Measurements from ENCODE around the gene CHODL. TPM values are rescaled to one million over a fixed set of nuclear protein-coding genes. Genes with fewer than 3 reads are reported as not detected.

CHODL gene
- total RNA-seq, 1 experiment from 2014 or later = 0.16 TPM

DNA sequence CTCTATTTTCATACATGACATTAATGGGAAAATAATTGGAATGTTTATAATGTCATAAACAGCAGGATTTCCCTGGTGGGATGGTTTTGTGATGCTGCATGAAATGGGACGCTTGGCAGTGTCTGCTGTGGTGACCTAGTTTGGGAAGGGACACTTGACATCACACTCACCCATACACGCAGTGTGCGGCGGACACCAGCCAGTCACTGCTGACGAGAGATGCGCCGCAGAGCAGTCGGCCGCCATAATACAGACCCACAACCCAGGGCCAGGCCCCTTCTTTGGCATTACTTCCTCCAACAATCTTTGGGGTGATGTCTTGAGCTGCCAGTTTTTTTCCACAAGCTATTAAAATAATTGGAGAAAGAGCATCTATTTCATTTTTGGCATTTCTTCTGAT is 49.5 kb downstream of the CHODL start:
- Mint-ChIP-seq H3K4me3 (ENCODE audit: unreplicated experiment) (no peak overlapping the region), H3K27me3 (ENCODE audit: insufficient read depth, unreplicated experiment) (peaks cover 4% of the 10 kb centered on the region), H3K4me1 (ENCODE audit: low read depth, unreplicated experiment) (no peaks in the 10 kb centered on the region), H3K9me3 (ENCODE audit: unreplicated experiment) (no peaks in the 10 kb centered on the region), H3K36me3 (ENCODE audit: insufficient read depth, unreplicated experiment) (no peaks in the 10 kb centered on the region), H3K27ac (ENCODE audit: unreplicated experiment) (no peak overlapping the region)
- 0 out of 2 replicates have a peak, but pooled peaks cover 7% of the 10 kb centered on the region for H3K4me1 ChIP-seq
- H3K9me3 ChIP-seq = no peaks in the 10 kb centered on the region
- no peak for DNase-seq
- BruUV-seq (replicated peaks) = no TSS peak
- no peaks in the 10 kb centered on the region for H3K36me3 ChIP-seq (ENCODE audit: control insufficient read depth, insufficient read depth, low read length)
- TF ChIP-seq, protein P1, sequence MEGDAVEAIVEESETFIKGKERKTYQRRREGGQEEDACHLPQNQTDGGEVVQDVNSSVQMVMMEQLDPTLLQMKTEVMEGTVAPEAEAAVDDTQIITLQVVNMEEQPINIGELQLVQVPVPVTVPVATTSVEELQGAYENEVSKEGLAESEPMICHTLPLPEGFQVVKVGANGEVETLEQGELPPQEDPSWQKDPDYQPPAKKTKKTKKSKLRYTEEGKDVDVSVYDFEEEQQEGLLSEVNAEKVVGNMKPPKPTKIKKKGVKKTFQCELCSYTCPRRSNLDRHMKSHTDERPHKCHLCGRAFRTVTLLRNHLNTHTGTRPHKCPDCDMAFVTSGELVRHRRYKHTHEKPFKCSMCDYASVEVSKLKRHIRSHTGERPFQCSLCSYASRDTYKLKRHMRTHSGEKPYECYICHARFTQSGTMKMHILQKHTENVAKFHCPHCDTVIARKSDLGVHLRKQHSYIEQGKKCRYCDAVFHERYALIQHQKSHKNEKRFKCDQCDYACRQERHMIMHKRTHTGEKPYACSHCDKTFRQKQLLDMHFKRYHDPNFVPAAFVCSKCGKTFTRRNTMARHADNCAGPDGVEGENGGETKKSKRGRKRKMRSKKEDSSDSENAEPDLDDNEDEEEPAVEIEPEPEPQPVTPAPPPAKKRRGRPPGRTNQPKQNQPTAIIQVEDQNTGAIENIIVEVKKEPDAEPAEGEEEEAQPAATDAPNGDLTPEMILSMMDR (IDR thresholded peaks at IDR 0.05; ENCODE audit: insufficient read depth in 1 of 2, low read depth in 1 of 2, low read length in 1 of 2, severe bottlenecking in 1 of 2, unreplicated experiment in 1 of 2) = no peak
- H3K27me3 ChIP-seq (replicated peaks; ENCODE audit: control insufficient read depth, insufficient read depth, low read length) = no peaks in the 10 kb centered on the region
- POLR2A ChIA-PET = no interaction called here
- CTCF ChIA-PET = no interaction called here
- intact Hi-C loops (cut with micrococcal nuclease; ENCODE audit: unreplicated experiment) = loop anchor here (10.0 kb wide), 1 partner anchor 201 kb away; no protein-coding TSS in a partner anchor
- no peak overlapping the region for H3K4me3 ChIP-seq (ENCODE audit: low read depth, low read length)

DNA sequence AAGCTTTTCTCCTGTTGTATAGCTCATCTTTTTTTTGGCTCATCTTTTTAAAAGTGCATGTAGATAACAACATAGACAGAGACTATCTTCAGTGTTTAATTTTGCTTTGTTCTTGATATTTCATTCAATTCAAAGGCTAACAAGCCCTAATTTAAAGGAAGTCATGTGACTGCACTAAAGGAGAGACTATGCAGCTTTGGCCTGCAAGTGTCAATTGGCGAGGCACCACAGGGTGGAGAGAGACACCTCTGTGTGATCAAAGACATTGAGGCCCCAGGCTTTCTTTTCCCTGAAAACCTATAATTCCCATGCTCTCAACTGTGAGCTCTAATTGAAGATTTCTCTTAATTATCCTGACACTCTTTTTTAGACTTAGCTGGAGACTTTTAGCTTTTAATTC is 53.6 kb downstream of the CHODL start:
- Mint-ChIP-seq H3K9me3 (ENCODE audit: unreplicated experiment) (no peaks in the 10 kb centered on the region), H3K27me3 (ENCODE audit: insufficient read depth, unreplicated experiment) (peaks cover 14% of the 10 kb centered on the region), H3K36me3 (ENCODE audit: insufficient read depth, unreplicated experiment) (no peaks in the 10 kb centered on the region), H3K4me3 (ENCODE audit: unreplicated experiment) (no peak overlapping the region), H3K27ac (ENCODE audit: unreplicated experiment) (no peak overlapping the region), H3K4me1 (ENCODE audit: low read depth, unreplicated experiment) (no peaks in the 10 kb centered on the region)
- ChIA-PET POLR2A (no interaction called here), CTCF (no interaction called here)
- TF ChIP-seq, protein P1 (IDR thresholded peaks at IDR 0.05; ENCODE audit: insufficient read depth in 1 of 2, low read depth in 1 of 2, low read length in 1 of 2, severe bottlenecking in 1 of 2, unreplicated experiment in 1 of 2) = no peak
- Histone ChIP-seq H3K4me1 (no peaks in the 10 kb centered on the region), H3K36me3 (ENCODE audit: control insufficient read depth, insufficient read depth, low read length) (no peaks in the 10 kb centered on the region), H3K27me3 (replicated peaks; ENCODE audit: control insufficient read depth, insufficient read depth, low read length) (no peaks in the 10 kb centered on the region), H3K4me3 (ENCODE audit: low read depth, low read length) (no peak overlapping the region), H3K9me3 (no peaks in the 10 kb centered on the region)
- intact Hi-C loops (cut with micrococcal nuclease; ENCODE audit: unreplicated experiment) = loop anchor here (10.0 kb wide), 1 partner anchor 197 kb away; no protein-coding TSS in a partner anchor
- BruUV-seq (replicated peaks) = no TSS peak
- no peak for DNase-seq

Other genes starting within 250 kb of the CHODL start
- gene TMPRSS15, start 159.0 kb downstream of the CHODL start, total RNA-seq (2022) = not detected in 2 replicates

Data from Caco-2 (cell line).